Measurements from ENCODE around the gene POLR1H.

Gene POLR1H

GRCh38 chr6:30074331-30075093, 13.4 kb downstream of the POLR1H start:
- Histone ChIP-seq H3K4me3 (ENCODE audit: low read length) (no peak overlapping the region), H3K9me3 (ENCODE audit: control insufficient read depth, low read length) (peaks cover 3% of the 10 kb centered on the region), H3K4me1 (ENCODE audit: control insufficient read depth, insufficient read depth, low read length) (peaks cover 20% of the 10 kb centered on the region), H3K27me3 (replicated peaks; ENCODE audit: control insufficient read depth, insufficient read depth, low read length) (peaks cover 67% of the 10 kb centered on the region), H3K36me3 (ENCODE audit: control insufficient read depth, insufficient read depth, low read length, severe bottlenecking) (peaks cover 6% of the 10 kb centered on the region), H3K9ac (ENCODE audit: low read length) (no peak overlapping the region)
- peak; percentile 40 for DNase-seq (ENCODE audit: low read depth)

- DNase-seq (ENCODE audit: low read depth): peak; percentile 28
- Histone ChIP-seq H3K36me3 (ENCODE audit: control insufficient read depth, insufficient read depth, low read length, severe bottlenecking) (peaks cover 2% of the 10 kb centered on the region), H3K4me3 (ENCODE audit: low read length) (peak within 1 kb of the TSS; percentile 25)
These were observed 14.2 kb downstream of the POLR1H start, which contains the start of gene RNF39 for GRCh38 chr6:30075094-30075789. TSS of gene RNF39 (minus strand) at chr6:30075769. CDS start at chr6:30075585, 184 bp downstream.

GRCh38 chr6:30075790-30076732, 15.0 kb downstream of the POLR1H start:
- peaks cover 18% of the 10 kb centered on the region for H3K4me1 ChIP-seq (ENCODE audit: control insufficient read depth, insufficient read depth, low read length)
- peak overlapping the region; percentile 25 for H3K4me3 ChIP-seq (ENCODE audit: low read length)
- peak; percentile 41 for DNase-seq (ENCODE audit: low read depth)

More at GRCh38 chr6:30075094-30075789, 14.2 kb downstream of the POLR1H start, which contains the start of gene RNF39:
- Histone ChIP-seq H3K27me3 (replicated peaks; ENCODE audit: control insufficient read depth, insufficient read depth, low read length) (peaks cover 75% of the 10 kb centered on the region), H3K9ac (ENCODE audit: low read length) (no peak within 1 kb of the TSS), H3K4me1 (ENCODE audit: control insufficient read depth, insufficient read depth, low read length) (peaks cover 20% of the 10 kb centered on the region), H3K9me3 (ENCODE audit: control insufficient read depth, low read length) (peaks cover 3% of the 10 kb centered on the region)

GRCh38 chr6:30077218-30077617, 16.2 kb downstream of the POLR1H start:
- Histone ChIP-seq H3K36me3 (ENCODE audit: control insufficient read depth, insufficient read depth, low read length, severe bottlenecking) (no peaks in the 10 kb centered on the region), H3K27me3 (replicated peaks; ENCODE audit: control insufficient read depth, insufficient read depth, low read length) (peaks cover 67% of the 10 kb centered on the region), H3K4me3 (ENCODE audit: low read length) (no peak overlapping the region), H3K9ac (ENCODE audit: low read length) (no peak overlapping the region), H3K4me1 (ENCODE audit: control insufficient read depth, insufficient read depth, low read length) (peaks cover 15% of the 10 kb centered on the region), H3K9me3 (ENCODE audit: control insufficient read depth, low read length) (peaks cover 2% of the 10 kb centered on the region)
- no peak for DNase-seq (ENCODE audit: low read depth)

More at GRCh38 chr6:30075790-30076732, 15.0 kb downstream of the POLR1H start:
- H3K36me3 ChIP-seq (ENCODE audit: control insufficient read depth, insufficient read depth, low read length, severe bottlenecking): no peaks in the 10 kb centered on the region
- no peak overlapping the region for H3K9ac ChIP-seq (ENCODE audit: low read length)
- H3K9me3 ChIP-seq (ENCODE audit: control insufficient read depth, low read length): peaks cover 3% of the 10 kb centered on the region
- H3K27me3 ChIP-seq (replicated peaks; ENCODE audit: control insufficient read depth, insufficient read depth, low read length): peaks cover 75% of the 10 kb centered on the region

- Histone ChIP-seq H3K9ac (ENCODE audit: low read length) (no peak overlapping the region), H3K9me3 (ENCODE audit: control insufficient read depth, low read length) (no peaks in the 10 kb centered on the region)
These were observed 26.8 kb downstream of the POLR1H start for GRCh38 chr6:30087876-30088275.

GRCh38 chr6:30091577-30092381, 30.7 kb downstream of the POLR1H start:
- DNase-seq (ENCODE audit: low read depth): peak; percentile 69
- Histone ChIP-seq H3K27me3 (replicated peaks; ENCODE audit: control insufficient read depth, insufficient read depth, low read length) (peaks cover 12% of the 10 kb centered on the region), H3K4me3 (ENCODE audit: low read length) (no peak overlapping the region), H3K36me3 (ENCODE audit: control insufficient read depth, insufficient read depth, low read length, severe bottlenecking) (no peaks in the 10 kb centered on the region), H3K9ac (ENCODE audit: low read length) (peak overlapping the region; percentile 36), H3K9me3 (ENCODE audit: control insufficient read depth, low read length) (no peaks in the 10 kb centered on the region), H3K4me1 (ENCODE audit: control insufficient read depth, insufficient read depth, low read length) (peaks cover 35% of the 10 kb centered on the region)

More at GRCh38 chr6:30087876-30088275, 26.8 kb downstream of the POLR1H start:
- no peak overlapping the region for H3K4me3 ChIP-seq (ENCODE audit: low read length)
- H3K36me3 ChIP-seq (ENCODE audit: control insufficient read depth, insufficient read depth, low read length, severe bottlenecking): no peaks in the 10 kb centered on the region
- DNase-seq (ENCODE audit: low read depth): no peak
- H3K27me3 ChIP-seq (replicated peaks; ENCODE audit: control insufficient read depth, insufficient read depth, low read length): peaks cover 12% of the 10 kb centered on the region
- H3K4me1 ChIP-seq (ENCODE audit: control insufficient read depth, insufficient read depth, low read length): peaks cover 18% of the 10 kb centered on the region

- Histone ChIP-seq H3K9ac (ENCODE audit: low read length) (no peak overlapping the region), H3K9me3 (ENCODE audit: control insufficient read depth, low read length) (no peaks in the 10 kb centered on the region), H3K36me3 (ENCODE audit: control insufficient read depth, insufficient read depth, low read length, severe bottlenecking) (no peaks in the 10 kb centered on the region), H3K27me3 (replicated peaks; ENCODE audit: control insufficient read depth, insufficient read depth, low read length) (peaks cover 11% of the 10 kb centered on the region), H3K4me3 (ENCODE audit: low read length) (no peak overlapping the region), H3K4me1 (ENCODE audit: control insufficient read depth, insufficient read depth, low read length) (peaks cover 35% of the 10 kb centered on the region)
- no peak for DNase-seq (ENCODE audit: low read depth)
These were observed 31.9 kb downstream of the POLR1H start for GRCh38 chr6:30092852-30093543.

- H3K27me3 ChIP-seq (replicated peaks; ENCODE audit: control insufficient read depth, insufficient read depth, low read length): peaks cover 20% of the 10 kb centered on the region
- DNase-seq (ENCODE audit: low read depth): no peak
- H3K9ac ChIP-seq (ENCODE audit: low read length): no peak overlapping the region
- H3K4me3 ChIP-seq (ENCODE audit: low read length): no peak overlapping the region
- no peaks in the 10 kb centered on the region for H3K9me3 ChIP-seq (ENCODE audit: control insufficient read depth, low read length)
- H3K36me3 ChIP-seq (ENCODE audit: control insufficient read depth, insufficient read depth, low read length, severe bottlenecking): no peaks in the 10 kb centered on the region
- peaks cover 35% of the 10 kb centered on the region for H3K4me1 ChIP-seq (ENCODE audit: control insufficient read depth, insufficient read depth, low read length)
These were observed 33.0 kb downstream of the POLR1H start for GRCh38 chr6:30093951-30094661.

- Histone ChIP-seq H3K9ac (ENCODE audit: low read length) (no peak overlapping the region), H3K27me3 (replicated peaks; ENCODE audit: control insufficient read depth, insufficient read depth, low read length) (peaks cover 35% of the 10 kb centered on the region), H3K4me1 (ENCODE audit: control insufficient read depth, insufficient read depth, low read length) (peaks cover 42% of the 10 kb centered on the region), H3K36me3 (ENCODE audit: control insufficient read depth, insufficient read depth, low read length, severe bottlenecking) (no peaks in the 10 kb centered on the region), H3K4me3 (ENCODE audit: low read length) (no peak overlapping the region), H3K9me3 (ENCODE audit: control insufficient read depth, low read length) (no peaks in the 10 kb centered on the region)
- DNase-seq (ENCODE audit: low read depth): no peak
These were observed 35.8 kb downstream of the POLR1H start for GRCh38 chr6:30096829-30097228.

All from adipocyte (in vitro differentiated cells).